HG03342 (cell line): ENCODE data around the gene CISTR.
"Not testable (repeated sequence)": the region's sequence is repeated elsewhere in the genome, so short reads cannot be mapped to it uniquely, and the experiment has no call there.

Experiments used
- ATAC-seq: cut with Tn5 transposase; IDR thresholded peaks from one replicate; pipeline ENCODE4 v1.9.1; 2021; ENCODE audit warnings: mild to moderate bottlenecking, moderate library complexity; ENCODE audit not compliant: unreplicated experiment

Gene CISTR

DNA sequence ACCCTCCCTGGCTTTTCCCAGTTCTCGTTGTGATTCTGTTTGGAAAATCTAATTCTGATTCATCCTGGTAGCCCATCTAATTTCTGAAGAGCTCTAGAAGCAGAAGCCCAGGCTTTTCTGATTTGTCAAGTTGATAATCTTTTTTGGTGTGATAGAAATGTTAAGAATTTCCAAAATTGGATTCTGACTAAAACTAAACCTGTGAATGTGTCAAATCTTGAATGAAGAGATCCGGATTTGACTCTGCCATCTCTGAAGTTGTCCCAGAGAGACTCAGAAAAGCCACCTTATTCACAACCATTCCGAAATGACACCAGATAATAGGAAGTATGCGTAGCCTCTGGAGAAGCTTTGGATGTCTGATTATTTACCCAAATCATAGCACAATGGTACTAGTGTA, 12.8 kb upstream of the CISTR start:
- no peak for ATAC-seq

DNA sequence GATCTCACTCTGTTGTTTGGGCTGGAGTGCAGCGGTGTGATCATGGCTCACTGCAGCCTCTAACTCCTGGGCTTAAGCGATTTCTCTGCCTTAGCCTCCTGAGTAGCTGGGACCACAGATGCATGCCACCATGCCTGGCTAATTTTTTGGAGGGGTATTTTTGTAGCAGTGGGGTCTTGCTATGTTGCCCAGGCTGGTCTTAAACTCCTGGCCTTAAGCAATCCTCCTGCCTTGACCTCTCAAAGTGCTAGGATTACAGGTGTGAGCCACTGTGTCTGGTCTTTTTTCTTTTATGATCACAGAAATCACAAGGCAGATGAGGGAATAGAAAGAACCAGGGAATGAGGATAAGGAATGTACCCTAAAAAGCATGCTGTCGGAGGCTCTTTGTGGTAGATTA, 11.0 kb upstream of the CISTR start:
- not testable (repeated sequence) for ATAC-seq

DNA sequence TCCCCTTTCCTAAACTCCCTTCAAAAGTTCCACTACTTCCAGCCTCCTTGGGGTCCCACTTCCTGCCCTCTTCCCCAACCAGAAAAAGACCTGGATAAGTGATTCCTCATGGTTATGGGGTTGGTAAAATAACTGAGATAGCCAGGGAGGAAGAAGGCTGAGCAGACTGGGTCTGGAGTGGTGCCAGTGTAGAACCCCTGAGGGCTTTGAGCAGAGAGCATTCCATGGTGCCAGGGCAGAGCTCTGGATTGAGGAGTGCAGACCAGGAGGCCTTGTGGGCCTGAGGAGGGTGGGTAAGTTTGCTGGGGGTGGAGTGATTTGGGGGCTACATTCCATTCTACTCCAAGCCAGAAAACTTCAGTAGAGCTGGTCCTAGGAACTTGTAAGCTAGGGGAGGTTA, 9.5 kb upstream of the CISTR start:
- no peak for ATAC-seq

DNA sequence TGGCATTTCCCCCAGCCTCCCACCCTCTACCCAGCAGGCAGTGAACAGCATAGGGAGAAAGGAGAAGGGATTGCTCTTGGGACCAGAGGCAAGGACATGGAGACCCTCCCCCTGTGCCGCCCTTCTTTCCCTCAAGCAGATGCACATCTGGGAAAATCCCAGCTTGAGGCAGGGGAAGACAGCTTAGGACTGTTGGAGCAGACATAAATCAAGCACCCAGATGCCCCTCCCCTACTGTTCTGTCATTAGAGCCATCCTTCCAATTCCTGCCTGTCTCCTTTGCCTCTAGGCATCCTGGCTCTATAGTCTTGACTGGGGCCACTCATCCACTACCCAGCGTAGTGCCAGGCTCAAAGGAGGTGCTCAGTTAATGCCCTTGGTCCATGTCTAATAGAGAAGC, 7.5 kb upstream of the CISTR start:
- ATAC-seq, result no peak

DNA sequence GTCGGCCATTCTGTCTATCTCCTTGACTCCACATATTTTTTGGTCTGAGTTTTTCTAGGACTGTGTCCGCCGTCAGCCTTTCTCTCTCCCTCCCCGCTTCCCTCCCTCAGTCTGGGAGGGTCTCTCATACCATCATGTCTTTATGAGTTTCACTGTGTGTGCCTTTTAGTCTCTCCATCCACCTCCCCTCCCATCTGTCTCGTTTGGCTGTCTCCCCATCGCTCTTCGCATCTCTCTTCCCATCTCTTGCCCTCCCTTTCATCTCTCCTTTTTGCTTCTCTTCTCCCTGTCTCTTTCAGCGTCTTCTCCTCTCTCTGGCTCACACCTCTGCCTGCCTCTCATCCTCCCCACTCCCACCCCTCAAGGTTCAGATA, 6.9 kb upstream of the CISTR start:
- no peak for ATAC-seq

DNA sequence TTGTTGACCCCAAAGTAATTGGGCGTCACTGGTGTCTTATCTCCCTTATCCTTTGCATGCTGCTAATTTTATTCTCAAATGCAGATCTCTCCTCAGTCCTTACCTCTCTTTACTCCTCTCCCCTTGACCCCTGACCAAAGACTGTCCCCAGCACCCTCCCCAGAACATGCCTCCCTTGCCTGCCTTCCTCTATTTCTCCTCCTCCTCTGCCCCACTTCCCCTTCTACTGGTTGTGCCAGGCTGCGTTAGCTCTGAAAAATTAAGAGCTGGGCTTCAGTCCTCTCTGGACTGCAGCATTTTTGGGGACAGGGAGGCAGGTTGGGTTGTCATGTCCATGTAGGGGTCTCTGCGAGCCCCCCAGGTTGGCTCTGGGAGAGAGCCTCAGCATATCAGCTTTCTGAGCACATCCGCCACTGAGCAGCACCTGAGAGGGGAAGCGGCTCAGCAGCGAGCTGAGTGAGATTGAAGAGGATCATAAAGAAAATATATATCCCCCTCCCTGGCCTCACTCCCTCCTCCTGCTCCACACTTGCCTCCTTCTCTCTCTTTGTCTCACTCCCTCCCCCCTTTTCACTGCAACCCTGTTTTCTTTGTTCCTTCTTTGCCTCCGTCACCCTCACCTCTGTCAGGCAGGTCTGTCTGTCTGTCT, 6.4 kb upstream of the CISTR start:
- no peak for ATAC-seq

DNA sequence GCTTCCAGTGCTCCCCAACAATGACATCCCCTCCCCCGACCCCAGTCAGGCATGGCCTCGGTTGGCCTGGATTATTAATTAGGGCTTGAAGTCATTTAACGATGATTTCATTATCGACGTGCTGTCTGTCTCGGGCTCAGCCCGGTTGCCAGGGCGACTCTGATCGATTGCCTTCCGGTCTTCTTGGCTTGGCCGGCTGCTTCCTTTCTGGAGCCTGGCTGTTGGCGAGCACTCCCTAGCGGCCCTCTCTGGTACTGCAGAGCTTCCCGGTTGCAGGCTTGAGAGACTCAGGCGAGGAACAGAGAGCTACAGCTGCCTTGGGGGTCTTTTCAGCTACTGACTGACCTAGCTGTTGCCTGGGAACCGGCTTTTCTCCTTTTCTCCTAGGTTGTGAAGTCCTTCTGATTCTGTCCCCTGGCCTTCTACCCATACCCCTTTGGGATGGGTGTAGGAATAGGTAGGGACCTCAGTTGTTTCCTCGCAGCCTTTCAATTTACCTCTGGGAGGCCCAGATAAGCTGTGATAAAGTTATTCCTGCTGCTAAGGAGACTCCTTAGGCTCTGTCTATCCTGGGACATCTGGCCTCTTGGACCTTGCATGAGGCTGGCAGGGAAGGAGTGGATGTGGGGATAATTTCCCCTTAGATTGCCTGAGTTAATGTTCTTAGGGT, 5.5 kb upstream of the CISTR start:
- peak; percentile 61 for ATAC-seq

DNA sequence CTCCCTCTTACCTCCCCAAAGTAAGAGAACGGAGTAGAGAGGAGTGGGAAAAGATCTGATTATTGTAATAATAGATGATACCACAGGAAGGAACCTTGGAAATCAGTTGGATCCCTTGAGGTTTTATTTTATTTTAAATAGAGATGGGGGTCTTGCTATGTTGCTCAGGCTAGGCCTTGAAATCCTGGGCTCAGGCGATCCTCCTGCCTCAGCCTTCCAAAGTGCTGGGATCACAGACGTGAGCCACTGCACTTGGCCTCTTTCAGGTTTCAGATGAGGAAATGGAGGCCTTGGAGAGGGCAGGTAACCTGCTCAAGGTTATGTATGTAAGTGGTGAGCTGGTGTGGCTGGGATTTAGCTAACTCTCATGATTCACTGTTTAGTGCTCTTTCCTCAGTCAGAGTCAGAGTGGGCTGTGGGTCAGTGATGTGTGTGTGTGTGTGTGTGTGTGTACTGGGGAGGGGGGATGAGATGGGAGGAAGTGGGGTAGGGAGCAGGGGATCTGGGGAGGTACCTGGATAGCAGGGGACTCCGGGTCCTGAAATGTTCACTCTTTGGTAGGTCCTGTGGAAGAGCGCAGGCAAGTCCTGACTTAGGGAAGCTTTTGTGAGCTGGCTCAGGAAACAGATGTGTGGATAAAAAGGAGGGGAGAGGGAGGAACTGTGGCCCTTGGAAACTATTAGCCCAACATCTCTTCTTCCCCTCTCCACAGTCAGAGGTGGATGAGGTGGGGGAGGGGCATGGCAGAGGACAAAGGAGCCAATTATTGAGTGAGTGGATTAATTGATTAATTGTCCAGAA, 4.7 kb upstream of the CISTR start:
- ATAC-seq, result no peak

DNA sequence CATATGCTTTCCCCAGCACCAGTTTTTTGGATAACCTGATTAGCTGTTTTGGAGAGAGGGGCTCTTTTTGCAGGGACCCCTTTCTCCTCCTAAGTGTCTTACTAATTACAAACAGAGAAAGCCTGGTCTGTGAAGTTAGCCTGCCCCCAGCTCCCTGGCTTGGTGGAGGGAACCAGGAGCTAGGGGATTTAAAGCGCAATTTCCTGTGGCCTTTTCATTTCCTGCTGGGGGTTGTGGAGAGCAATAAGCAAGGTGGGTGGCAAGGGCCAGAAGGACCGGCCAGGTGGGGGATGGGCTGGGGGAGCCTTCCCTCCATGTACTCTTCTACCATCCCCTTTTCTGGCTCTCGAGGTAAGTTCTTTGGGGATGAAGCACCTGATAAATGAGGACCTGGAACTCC, 4.1 kb upstream of the CISTR start:
- no peak for ATAC-seq

DNA sequence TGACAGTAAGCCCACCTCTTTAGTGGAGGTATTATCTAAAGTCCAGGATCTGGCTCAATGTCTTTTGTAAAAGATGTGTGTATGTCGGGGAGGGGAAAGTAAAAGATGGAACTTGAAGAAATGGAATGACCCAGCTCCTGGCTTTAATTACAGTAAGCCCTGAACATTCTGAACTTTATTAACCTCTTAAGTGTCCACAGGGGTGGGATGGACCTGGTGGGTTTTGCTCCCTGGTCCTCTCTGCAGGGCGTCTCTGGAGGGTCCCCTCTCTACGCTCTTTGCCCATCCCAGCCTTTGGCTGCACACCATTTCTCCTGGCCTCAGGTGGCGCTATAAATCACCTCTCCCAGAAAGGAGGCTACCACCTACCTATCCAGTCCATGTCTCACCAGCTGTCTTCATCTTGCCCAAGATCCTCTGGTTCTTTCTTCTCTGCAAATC, 3.7 kb upstream of the CISTR start:
- ATAC-seq, result no peak

DNA sequence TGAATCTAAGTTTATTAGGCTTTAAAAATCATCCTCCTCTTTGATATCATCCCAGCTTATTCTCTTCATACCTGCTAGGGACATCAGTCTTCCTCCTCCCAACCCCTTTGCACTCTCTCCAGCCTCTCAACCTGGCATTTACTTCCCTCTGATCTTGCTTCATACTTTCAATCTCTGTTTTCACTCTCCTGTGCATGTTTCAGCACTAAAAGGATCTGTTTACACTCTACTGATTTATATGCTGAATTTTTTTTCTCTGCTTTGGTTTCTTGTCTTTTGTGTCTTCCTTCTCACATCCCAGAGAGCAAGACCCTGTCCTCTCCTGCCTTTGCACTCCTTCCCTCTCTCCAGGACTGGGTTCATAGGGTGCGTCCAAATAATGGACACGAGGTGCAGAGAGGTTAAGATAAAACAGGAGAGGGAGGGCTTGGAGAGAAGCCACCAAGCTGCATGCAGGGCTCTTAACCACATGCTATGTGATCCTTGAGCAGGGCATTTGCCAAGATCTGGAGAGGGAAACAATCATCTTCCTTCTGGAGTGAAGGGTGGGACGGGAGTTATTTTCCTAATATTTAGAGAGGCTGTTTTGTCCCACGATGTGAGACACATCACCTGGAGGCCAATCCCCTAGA, 3.0 kb upstream of the CISTR start:
- no peak for ATAC-seq

DNA sequence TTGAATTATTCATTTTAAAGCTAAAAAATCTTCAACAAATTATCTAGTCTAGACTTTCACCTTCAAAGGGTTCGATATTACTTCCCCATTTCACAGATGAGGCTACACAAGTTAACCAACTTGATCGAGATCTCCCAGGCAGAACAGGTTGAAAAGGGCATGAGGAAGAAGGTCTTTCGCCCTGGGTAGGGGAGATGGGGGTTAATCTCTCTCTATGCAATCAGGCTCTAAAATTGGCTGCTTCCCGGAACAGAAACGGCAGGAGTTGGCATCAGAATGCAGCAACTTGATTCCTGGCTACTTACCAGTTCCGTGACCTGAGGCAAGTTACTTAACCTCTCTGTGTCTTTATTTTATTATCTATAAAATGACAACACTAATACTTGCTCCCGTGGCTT, 2.4 kb upstream of the CISTR start:
- ATAC-seq, result no peak

DNA sequence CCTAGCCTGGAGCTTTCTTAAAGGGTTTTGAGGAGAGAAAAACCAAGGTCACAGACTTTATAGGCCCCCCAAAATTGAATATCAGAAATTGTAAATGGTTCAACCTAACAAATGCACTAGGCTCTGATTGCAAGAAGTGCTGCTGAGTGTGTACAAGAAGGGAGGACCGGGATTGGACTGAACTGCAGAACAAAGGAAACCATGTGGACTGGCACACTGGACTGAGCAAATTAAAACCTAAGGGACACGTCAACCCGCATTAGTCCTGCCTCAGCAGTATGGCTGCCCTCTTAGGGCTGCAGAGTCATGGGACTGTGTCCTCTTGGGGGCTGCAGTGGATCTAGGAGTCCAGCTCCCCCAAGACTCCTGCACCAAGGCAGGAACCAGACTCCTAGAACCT, 842 bp upstream of the CISTR start:
- no peak for ATAC-seq

DNA sequence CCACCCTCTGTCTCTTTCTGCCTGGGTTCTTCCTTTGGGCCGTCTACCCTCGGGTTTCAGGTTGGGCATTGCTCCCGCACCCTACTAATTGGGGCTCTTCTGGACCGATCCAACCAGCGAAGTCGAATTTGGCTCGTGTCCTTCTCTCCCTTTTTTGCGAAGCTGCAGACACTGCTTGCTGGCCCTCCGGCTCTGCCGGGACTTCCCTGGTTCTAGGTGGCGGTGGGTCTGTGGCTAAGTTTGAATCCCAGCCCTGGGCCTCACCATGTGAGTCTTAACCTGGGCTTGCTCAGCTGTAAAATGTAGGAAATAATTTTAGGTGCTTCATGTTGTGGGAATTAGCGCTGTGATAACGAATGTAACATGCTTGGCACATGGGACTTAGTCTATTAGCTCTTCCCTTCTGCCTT, 418 bp upstream of the CISTR start:
- no peak for ATAC-seq

DNA sequence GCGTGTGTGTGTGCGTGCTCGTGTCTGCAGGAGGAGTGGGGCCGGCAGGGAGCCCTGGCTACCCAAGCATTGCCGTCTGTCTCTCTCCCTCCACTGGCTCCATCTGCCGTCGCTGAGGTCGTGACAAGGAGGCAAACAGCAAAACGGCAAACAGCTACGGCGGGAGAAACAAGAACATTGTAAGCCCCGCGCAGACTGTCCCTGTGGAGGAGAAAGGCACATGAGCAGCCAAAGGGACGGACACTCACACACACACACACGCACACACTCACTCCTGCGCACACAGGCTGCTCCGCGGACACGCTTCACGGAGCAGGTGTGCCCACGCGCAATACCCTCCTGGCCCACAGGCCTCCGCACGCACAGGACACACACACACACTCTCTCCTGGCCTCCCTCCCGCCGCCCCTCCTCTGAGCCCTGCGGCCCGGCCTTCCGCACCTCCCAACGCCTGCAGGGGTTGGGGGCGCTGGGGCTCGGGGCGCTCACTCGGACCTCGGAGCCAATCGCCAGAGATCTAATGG, 905 bp downstream of the CISTR start:
- ATAC-seq, result no peak

DNA sequence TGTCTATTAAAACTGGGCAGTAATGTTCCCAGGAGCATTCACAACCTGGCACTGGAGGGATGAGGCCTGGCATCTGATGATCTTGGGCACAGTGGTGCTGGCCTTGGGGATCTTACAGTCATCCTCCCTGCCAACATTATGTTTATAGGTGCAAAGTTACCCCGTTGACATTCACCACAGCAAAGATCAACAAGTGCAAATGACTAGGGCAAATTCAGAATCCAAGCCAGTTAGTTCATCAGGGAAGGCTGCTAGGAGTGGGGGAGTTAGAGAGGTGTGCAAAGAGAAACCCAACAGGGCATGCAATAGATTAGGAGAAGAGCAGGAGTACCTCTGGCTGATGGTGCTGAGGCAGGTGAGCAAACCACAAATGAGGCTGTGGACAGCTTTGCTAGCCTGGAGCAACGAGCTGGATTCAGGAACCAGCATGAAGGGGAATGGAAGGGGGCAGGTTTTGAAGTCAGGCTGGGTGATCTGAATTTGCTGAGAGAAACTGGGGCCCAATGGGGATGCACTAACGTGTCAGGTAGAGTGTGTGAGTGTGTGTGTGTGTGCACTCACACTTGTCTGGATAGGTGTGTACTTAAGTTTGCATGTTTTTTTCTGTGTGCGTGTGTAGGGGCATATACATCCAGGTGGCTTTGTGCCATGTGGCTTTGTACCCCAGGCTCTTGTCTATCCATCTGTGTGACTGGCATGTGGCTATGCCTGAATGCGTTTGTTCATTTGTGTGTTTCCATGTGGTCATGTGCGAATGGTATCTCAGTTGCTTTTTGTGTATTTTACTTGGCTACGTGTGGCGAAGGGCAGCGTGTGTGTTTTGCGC, 1.6 kb downstream of the CISTR start:
- ATAC-seq, result no peak

DNA sequence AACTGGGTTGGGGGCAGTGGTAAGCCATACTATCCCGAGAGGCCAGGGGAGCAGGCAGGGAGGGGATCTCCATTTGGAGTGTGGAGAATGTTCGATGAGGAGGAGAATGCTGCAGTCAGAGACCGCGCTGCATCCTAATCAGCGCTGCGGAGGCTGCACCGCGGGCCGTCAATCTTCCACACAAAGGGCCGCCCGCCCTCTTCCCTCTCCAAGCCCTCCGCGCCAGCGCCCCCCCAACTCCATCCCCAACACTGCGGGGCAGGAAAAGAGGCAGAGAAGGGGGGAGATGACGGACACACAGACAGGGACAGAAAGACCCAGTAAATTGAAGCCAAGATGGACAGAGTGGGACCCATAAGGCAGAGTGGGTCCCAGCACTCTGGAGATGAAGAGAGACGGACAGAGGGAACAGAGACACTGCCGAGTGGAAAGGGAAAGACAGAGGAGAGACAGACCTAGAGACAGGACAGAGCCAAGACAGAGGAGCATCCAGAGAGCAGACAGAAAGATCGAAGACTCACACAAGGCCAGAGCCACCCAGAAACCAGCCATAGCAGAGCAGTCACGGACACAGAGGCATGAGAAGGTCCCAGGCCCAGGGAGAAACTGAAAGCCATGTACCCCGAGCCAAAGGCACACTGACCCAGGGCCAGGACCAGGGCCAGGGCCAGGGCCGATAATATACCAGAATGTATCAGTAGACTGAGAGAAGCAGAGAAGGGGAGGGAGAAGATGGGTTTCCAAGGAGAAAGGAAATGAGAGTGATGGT, 3.5 kb downstream of the CISTR start:
- no peak for ATAC-seq

DNA sequence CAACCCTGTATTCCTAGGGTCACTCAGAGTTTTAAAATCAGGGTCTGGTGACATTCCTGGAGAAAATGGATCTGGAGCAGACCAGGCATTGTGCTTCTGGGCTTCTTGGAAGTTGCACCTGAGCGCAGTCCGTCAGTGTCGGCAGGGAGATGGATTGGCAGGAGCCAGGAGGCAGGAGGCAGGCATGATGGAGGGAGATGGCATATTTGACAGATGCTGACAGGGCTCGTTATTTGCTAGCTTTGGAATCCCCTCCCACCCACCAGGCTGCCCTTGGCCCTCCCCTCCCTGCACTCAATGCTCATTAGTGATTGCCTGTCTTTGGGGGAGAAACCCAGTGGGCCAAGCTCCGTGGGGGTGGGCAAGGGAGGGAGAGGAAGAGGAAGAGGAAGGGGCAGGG, 4.7 kb downstream of the CISTR start:
- ATAC-seq, result no peak

DNA sequence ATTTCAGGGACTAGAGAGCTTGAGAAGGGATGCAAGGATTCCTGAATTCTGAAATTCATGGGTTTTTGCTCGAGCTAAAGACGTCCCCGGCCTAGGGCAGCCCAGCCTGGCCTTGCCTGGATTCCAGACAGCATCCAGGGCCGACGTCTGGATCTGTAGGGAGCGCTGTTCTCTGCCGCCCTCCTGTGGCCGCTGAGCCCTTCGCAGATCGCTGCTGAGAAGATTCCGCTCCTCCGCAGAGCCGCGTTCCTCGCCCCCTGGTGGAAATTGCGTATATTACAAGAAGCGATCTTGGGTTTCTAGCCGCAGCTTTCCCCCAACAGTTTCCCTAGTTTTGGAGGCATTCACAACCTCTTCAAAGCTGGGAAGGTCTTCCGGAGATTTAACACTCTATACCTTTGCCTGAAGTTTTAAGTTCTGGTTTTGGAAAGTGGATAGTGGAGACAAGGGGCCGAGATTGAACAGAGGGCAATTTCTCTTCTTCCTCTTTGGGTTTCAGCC, 5.1 kb downstream of the CISTR start:
- no peak for ATAC-seq

DNA sequence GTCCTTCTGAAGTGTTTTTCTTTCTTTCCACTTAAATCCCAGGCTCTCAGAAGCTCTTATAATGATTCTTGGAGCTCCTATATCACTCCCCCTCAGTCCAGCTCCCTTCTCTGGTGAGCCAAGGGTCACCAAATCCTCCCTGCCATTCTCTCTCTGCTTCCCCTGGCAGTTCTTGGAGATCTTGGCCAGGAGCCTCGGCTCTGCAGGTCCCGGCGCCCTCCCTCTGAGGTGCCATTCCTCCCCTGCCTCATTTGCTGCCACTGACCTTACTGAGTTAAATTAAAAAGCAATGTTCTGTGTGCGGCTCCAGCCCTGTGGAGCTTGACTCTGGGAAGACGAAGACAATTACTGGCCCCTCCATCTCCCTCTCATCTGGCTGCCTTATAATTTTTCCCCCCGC, 7.0 kb downstream of the CISTR start:
- ATAC-seq, result no peak
